ENCODE results near the gene KCNK18.
A peak's percentile ranks its signal among the peaks of the same experiment; 100 is the strongest.

Gene KCNK18

GRCh38 chr10:117163954-117164548, 33.2 kb upstream of the KCNK18 start:
- no peaks in the 10 kb centered on the region for H3K36me3 ChIP-seq (ENCODE audit: low read depth)
- DNase-seq (ENCODE audit: low spot score) (no peak), ATAC-seq (ENCODE audit: low read depth) (no peak)
- H3K27me3 ChIP-seq (ENCODE audit: insufficient read depth, poor library complexity, severe bottlenecking) = peaks cover 99% of the 10 kb centered on the region
- H3K27ac ChIP-seq (ENCODE audit: poor library complexity, severe bottlenecking) = no peak overlapping the region
- H3K4me1 ChIP-seq (ENCODE audit: insufficient read depth, poor library complexity, severe bottlenecking) = no peaks in the 10 kb centered on the region
- no peaks in the 10 kb centered on the region for H3K9me3 ChIP-seq (ENCODE audit: severe bottlenecking)
- TF ChIP-seq, protein P1, sequence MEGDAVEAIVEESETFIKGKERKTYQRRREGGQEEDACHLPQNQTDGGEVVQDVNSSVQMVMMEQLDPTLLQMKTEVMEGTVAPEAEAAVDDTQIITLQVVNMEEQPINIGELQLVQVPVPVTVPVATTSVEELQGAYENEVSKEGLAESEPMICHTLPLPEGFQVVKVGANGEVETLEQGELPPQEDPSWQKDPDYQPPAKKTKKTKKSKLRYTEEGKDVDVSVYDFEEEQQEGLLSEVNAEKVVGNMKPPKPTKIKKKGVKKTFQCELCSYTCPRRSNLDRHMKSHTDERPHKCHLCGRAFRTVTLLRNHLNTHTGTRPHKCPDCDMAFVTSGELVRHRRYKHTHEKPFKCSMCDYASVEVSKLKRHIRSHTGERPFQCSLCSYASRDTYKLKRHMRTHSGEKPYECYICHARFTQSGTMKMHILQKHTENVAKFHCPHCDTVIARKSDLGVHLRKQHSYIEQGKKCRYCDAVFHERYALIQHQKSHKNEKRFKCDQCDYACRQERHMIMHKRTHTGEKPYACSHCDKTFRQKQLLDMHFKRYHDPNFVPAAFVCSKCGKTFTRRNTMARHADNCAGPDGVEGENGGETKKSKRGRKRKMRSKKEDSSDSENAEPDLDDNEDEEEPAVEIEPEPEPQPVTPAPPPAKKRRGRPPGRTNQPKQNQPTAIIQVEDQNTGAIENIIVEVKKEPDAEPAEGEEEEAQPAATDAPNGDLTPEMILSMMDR (IDR thresholded peaks at IDR 0.05; ENCODE audit: poor library complexity, severe bottlenecking) = no peak
- H3K4me3 ChIP-seq (ENCODE audit: severe bottlenecking) = no peak overlapping the region

DNA sequence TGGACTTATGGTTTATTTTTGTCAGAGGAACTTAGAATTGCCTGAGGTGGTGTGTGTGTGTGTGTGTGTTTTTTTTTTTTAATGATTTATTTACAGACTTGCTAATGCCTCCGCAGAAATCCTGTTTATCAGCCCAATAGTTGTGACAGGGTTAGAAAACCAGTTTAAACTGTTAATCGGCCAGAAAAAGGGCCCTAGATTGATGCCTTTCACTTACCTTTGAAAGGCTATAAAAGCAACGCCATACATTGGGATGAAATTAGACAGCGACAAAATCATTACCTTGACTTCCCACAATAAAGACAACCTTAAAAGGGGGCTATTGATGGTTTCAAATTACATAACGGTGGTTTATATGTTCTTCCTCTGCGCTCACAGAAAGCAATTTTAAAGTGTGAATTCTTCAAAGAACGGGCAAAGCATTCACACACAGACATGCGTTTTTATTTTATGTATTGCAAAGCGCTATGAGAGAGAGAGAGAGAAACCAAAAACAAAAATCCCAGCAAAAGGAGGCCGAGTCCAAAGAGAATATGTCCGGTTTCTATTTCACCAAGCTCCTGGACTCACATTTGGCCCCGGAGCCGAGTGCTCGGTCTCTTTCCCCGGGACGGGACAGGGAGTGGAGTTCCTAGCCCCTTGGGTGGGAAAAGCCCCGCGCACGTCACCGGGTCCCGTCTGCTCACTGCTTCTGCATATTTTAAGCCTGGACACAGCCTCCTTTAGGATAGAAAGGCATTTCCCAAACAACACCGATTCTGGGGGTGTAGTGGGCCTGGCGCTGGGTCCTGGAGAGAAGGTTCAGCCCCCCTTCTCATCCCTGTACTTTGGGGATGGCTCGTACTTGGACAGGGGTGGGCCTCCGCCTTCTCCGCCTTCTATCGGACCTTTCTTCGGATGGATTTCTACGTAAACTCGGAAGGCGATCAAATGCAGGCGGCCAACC, 32.4 kb upstream of the KCNK18 start:
- ATAC-seq (ENCODE audit: low read depth) (no peak), DNase-seq (ENCODE audit: low spot score) (no peak)
- H3K4me3 ChIP-seq (ENCODE audit: severe bottlenecking) = no peak overlapping the region
- no peaks in the 10 kb centered on the region for H3K9me3 ChIP-seq (ENCODE audit: severe bottlenecking)
- no peaks in the 10 kb centered on the region for H3K4me1 ChIP-seq (ENCODE audit: insufficient read depth, poor library complexity, severe bottlenecking)
- no peak overlapping the region for H3K27ac ChIP-seq (ENCODE audit: poor library complexity, severe bottlenecking)
- peaks cover 99% of the 10 kb centered on the region for H3K27me3 ChIP-seq (ENCODE audit: insufficient read depth, poor library complexity, severe bottlenecking)
- H3K36me3 ChIP-seq (ENCODE audit: low read depth) = no peaks in the 10 kb centered on the region
- TF ChIP-seq, protein P1 (IDR thresholded peaks at IDR 0.05; ENCODE audit: poor library complexity, severe bottlenecking) = no peak

DNA sequence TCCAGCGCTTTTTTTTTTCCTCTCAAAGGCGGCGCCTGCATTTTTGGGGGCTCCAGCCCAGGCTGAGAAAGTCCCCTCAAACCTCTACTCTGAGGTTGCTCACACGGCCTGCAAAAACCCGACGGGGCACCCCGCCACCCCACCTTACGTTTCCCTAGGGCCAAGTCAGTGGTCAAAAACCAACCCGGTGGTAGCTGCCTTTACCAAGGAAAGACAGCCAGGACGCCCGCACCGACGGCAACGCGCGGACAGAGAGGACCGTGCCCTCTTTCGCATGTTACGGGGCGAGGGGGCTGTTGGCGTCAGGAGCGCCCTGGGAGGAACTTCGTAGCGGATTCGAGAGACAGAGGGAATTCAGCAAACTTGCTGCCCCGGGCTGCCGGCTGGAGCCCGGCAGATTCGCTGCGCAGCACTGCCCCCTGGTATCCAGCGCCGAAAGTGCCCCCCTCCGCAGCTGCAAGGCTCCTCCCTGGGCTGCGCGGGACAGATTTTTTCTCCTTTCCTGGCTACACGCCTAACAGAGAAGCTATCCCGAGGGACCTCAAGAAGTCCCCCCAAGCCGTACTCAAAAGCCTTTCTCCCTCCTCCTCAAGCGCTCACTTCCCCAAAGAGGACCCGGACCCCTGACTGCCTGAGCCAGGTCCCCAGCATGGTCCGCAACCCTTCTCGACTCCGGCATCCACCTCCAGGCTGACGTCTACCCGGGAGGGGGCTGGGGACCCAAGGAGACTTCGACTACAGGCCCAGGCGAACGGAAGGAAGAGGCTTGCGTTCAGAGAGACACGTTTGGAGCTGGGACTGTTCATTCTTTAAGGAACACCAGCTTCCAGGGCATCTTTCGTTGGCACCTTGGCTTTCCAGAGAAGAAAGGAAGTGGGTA, 31.5 kb upstream of the KCNK18 start:
- ATAC-seq (ENCODE audit: low read depth) (peak; percentile 68), DNase-seq (ENCODE audit: low spot score) (peak; percentile 47)
- TF ChIP-seq, protein P1 (IDR thresholded peaks at IDR 0.05; ENCODE audit: poor library complexity, severe bottlenecking) = peak; percentile 64

DNA sequence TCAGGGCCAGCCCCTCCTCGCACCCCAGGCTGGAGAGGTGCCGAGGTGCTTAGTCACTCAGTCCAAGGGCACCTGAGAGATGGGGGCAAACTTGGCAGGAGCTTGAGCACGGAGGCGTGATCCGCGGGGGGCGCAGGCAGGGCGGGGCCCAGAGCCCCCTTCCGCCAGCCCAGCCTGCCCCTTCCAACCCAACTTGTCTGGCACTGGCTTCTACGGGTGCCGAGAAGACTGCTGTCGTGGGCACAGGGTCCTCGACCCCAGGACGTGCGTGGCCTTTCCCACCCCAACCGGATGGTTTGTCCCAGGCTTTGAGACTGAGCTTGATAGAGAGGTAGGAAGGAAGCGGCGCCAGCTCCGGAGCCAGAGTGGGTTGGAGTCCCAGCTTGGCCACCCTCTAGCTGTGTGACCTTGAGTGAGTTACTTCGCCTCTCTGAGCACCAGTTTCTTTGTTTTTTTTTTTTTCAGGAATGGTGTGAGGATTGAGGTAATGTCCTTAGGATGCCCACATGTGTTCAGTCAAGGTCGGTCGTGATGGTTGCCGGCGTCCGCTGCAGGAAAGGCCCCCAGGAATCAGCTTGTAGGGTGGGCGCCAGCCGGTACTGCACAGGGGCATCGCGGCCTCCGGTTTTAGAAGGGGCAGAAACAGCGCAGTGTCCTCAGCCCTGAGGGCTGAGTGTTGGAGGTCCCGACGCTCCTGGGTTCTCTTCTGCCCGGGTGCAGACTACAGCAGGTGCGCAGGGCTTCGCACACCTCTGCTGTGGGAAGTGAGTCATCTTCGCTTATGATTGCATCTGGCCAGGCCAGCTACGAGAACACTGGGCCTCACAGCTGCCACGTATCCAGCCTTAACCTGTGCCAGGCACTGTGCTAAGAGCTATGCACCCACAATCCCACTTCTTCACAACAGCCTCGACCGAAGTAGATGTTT, 30.6 kb upstream of the KCNK18 start:
- DNase-seq (ENCODE audit: low spot score) (no peak), ATAC-seq (ENCODE audit: low read depth) (peak; percentile 66)
- no peaks in the 10 kb centered on the region for H3K4me1 ChIP-seq (ENCODE audit: insufficient read depth, poor library complexity, severe bottlenecking)
- H3K36me3 ChIP-seq (ENCODE audit: low read depth) = no peaks in the 10 kb centered on the region
- no peak overlapping the region for H3K4me3 ChIP-seq (ENCODE audit: severe bottlenecking)
- H3K27ac ChIP-seq (ENCODE audit: poor library complexity, severe bottlenecking) = no peak overlapping the region
- H3K27me3 ChIP-seq (ENCODE audit: insufficient read depth, poor library complexity, severe bottlenecking) = peaks cover 99% of the 10 kb centered on the region
- no peaks in the 10 kb centered on the region for H3K9me3 ChIP-seq (ENCODE audit: severe bottlenecking)
- TF ChIP-seq, protein P1 (IDR thresholded peaks at IDR 0.05; ENCODE audit: poor library complexity, severe bottlenecking) = no peak

More for the DNA sequence above, 31.5 kb upstream of the KCNK18 start:
- H3K36me3 ChIP-seq (ENCODE audit: low read depth) = no peaks in the 10 kb centered on the region
- no peaks in the 10 kb centered on the region for H3K4me1 ChIP-seq (ENCODE audit: insufficient read depth, poor library complexity, severe bottlenecking)
- H3K4me3 ChIP-seq (ENCODE audit: severe bottlenecking) = no peak overlapping the region
- peaks cover 99% of the 10 kb centered on the region for H3K27me3 ChIP-seq (ENCODE audit: insufficient read depth, poor library complexity, severe bottlenecking)
- no peak overlapping the region for H3K27ac ChIP-seq (ENCODE audit: poor library complexity, severe bottlenecking)
- H3K9me3 ChIP-seq (ENCODE audit: severe bottlenecking) = no peaks in the 10 kb centered on the region

Data from RWPE2 (cell line).